GM18498 (cell line): ENCODE measurements around the gene TSPYL4.

Experiments used
- ATAC-seq: cut with Tn5 transposase; IDR thresholded peaks from one replicate; pipeline ENCODE4 v1.9.1; 2021; ENCODE audit warnings: mild to moderate bottlenecking, moderate library complexity; ENCODE audit not compliant: unreplicated experiment

TSPYL4 gene

DNA sequence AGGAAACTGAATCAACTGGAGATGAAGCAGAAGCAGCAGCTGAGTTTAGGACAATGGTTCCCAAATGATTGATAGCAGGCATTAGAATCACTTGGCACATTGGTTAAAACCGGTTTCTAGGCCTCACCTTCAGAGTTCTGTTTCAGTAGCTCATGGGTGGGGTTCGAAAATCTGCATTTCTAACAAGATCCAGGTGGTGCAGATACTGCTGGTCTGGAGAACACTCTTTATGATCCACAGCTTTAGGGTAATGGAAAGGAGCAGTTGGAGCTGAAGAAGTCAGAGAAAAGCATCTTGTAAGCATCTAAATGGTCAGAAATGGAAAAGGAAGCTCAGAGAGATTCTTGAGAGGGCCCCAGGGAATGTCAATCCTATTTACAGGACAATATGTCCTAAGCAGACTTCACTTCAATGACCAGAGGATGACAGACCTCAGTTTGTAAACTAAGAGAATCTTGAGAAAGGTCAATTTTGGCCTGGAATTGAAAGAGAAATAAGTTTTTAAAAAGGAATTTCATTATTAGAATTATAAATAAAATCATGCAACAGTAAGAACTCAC, 17.4 kb upstream of the TSPYL4 start:
- ATAC-seq: no peak

DNA sequence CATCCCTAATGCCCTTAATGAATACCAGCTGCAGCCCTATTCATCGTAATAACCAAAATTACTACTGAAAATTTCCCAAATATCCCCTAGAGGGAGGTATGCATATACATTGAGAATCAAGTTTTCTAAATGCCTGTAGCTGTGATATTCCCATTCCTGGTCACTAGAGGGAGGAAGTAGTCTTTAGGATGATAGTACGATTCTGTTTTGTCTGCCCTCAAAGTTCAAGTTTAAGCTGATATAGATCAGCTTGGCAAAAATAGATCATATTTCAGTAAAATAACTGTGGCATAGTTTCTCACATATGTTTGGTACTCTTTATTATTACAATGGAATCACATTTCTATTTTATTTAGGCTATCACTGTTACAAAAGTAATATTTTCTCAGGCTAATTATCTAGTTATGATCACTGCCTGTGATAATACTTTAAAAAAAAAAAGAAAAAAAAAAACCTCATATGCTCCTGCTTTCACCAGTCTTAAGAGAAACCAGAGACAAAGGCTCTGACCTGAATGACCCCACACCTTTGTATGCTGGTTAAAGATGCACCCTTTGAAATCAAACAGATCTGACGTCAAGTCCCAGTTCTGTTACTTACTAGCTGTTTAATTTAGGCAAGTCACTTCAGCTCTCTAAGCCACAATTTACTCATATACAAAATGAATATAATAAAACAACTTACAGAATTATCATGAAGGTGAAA, 14.9 kb upstream of the TSPYL4 start:
- ATAC-seq: peak; percentile 85

DNA sequence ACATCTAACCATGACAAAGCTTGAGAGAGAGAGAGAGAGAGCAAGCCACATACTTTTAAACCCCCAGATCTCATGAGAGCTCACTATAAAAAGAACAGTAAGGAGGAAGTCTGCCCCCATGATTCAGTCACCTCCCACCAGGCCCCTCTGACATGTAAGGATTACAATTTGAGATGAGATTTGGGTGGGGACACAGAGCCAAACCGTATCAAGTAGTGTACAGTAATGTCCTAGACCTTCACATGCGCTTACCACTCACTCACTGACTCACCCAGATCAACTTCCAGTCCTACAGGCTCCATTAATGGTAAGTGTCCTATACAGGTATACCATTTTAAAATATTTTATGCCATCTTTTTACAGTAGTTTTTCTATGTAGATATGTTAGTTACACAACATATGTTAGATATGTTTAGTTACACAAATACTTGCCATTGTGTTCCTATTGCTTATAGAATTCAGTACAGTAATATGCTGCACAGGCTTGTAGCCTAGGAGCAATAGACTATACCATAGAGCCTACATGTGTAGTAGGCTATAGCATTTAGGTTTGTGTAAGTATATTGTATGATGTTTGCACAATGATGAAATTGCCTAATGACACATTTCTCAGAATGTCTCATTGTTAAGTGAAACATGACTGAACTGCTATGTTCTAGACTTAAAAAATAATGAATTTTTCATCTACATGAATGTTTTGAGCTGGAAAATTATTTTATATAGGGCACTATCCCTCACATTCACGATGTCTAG, 14.1 kb upstream of the TSPYL4 start:
- ATAC-seq: no peak

DNA sequence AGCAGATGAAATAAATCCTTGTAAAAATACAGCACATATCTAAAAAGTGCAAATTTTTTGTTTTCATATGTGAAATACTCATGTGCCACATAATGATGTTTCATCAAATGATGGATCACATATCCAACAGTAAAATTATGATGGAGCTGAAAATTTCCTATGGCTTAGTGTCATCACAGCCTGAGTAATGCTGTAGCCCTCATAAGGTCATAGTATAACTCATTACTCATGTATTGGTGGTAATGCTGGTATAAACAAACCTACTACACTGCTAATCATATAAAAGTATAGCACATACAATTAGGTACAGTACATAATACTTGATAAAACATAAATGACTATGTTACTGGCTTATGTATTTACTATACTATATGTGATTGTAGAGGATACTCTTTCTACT, 12.9 kb upstream of the TSPYL4 start:
- no peak for ATAC-seq

DNA sequence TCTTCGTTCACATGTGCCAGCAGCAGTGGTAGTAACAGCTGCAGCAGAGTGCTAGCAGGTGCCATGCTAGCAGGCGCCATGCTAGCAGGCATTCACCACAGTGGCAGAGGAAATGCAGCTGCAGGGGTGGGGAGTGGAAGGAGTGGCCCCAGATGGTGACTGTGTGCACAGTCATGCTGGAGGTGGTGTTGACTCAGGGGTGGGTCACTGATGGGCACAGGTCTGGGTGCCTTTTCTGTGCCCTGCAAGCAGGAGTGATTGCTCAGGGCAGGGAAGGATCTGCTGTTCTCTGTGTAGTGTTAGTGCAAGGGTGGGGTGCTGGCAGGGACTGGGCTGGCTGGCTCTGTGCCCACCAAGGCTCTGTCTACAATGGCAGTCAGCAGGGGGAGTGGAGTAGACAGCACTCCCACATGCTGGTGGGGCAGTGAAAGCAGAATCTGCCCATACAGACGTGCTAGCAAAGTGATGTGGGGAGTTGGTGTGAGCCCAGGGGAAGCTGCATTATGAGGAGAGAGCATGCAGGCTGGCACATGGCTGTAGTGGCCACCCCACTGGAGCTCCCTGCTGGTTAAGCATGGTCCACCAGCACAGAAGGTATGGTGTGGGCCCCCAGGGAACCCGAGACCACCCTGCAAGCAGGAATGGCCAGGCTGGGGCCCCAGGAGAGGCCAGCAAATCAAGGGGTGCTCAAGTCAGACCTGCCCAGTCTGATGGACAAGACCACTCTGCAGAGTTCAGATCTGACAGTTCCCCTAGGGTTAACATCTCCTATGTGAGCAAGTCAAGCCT, 11.4 kb upstream of the TSPYL4 start:
- ATAC-seq: no peak

DNA sequence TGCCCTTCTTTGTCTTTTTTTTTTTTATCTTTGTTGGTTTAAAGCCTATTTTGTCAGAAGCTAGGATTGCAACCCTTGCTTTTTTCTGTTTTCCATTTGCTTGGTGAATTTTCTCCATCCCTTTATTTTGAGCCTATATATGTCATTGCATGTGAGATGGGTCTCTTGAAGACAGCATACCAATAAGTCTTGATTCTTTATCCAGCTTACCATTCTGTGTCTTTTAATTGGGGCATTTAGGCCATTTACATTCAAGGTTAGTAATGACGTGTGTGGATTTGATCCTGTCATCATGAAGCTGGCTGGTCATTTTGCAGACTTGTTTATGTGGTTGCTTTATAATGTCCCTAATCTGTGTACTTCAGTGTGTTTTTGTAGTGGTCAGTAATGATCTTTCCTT, 9.5 kb upstream of the TSPYL4 start:
- no peak for ATAC-seq

DNA sequence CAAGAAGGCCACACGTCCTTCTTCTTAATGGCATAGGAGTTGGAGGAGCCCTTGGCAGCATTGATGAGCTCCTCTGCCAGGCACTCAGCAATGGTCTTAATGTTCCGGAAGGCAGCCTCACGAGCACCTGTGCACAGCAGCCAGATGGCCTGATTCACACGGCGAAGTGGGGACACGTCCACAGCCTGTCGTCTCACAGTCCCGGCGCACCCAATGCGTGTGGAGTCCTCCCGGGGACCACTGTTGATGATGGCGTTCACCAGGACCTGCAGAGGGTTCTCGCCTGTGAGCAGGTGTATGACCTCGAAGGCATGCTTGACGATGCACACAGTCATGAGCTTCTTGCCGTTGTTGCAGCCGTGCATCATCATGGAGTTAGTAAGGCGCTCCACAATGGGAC, 4.6 kb upstream of the TSPYL4 start:
- no peak for ATAC-seq

DNA sequence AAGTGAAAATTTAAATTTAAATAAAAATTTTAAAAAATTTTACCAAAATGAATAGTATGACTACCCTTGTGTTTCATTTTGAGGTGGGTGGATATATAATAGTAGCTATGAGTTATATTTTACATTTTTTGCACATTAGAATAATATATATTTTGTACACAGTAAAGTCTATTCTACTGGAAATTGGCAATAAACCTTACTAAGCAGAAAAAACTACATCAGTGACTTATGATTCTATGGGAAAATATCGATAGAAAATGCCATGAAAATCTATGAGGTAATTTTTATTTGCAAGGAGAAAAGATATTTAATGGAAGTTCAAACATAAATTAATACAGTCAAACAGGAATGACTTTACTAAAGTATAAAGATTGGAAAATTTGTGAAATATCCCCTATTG, 2.8 kb upstream of the TSPYL4 start:
- ATAC-seq: no peak

DNA sequence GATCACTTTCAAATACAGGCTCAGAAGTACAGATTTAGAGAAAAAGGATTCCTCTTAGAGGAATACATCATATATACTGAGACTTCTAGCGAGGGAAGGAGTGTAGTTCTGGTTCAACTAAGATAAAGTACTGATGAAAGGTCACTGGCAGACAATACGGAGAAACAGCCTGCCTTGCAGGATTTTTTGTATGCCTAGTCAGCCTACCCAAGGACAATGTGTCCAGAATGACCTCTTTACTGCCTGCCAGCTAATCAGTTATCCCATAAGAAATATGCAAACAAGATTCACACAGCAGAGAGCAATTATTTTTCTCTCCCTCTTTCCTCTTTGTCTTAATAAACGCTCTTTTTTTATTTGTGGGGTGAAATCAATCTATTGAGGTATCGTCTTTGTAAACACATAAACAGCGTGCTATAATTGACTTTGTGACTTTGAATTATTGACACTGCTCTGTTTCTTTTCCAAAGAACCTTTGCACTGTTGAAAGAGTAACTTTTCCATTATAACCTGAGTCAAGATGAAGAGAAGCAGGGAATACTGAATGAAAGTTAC, 1.4 kb upstream of the TSPYL4 start:
- no peak for ATAC-seq

DNA sequence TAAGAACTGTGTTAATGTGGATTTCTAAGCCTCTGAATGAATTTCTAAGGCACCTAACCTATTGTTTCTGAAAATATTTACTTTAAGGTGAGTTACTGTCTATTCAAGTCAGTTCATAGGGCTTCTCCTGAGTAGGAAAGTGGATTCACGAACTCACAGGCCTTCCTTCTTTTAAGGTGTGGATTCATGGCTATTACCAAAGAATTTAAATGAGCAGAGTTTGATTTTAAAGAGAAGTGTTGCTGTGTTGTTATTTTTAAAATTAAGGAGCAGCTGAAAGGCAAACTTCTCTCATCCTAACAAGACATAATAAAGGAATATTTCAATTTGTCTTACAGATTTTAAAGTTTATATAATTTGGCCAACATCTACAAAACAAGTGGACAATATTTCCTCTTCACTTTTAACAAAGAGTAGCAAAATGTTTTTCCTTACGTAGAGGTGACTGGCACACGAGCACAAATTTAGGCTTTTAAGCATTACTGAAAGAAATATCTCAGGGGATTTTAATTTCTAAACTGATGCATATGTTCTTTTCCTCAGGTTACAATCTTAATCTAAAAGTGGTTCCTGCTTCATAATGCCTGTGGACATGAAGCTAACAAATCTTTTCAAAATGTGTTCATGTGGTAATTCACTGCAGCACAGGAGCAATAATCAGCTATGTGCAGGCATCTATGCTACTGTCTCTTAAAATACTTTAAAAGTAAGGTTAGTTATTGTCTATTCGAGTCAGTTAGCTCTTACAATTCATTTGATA, 602 bp upstream of the TSPYL4 start:
- peak; percentile 30 for ATAC-seq

DNA sequence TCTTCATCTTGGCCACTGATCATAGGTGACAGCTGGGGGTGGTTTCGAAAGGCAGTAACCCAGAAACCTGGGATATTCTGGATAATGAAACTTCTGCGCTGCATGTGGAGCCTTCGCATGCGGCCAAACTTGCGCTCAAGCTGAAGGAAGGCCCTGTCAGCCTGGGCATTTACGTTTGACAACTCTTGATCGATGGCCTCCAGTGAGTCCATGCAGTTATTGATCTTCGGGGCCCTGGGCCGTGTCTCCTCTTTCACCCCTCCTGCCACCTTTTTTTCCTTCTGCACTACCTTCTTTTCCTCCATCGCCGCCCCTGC, 729 bp downstream of the TSPYL4 start:
- no peak for ATAC-seq

DNA sequence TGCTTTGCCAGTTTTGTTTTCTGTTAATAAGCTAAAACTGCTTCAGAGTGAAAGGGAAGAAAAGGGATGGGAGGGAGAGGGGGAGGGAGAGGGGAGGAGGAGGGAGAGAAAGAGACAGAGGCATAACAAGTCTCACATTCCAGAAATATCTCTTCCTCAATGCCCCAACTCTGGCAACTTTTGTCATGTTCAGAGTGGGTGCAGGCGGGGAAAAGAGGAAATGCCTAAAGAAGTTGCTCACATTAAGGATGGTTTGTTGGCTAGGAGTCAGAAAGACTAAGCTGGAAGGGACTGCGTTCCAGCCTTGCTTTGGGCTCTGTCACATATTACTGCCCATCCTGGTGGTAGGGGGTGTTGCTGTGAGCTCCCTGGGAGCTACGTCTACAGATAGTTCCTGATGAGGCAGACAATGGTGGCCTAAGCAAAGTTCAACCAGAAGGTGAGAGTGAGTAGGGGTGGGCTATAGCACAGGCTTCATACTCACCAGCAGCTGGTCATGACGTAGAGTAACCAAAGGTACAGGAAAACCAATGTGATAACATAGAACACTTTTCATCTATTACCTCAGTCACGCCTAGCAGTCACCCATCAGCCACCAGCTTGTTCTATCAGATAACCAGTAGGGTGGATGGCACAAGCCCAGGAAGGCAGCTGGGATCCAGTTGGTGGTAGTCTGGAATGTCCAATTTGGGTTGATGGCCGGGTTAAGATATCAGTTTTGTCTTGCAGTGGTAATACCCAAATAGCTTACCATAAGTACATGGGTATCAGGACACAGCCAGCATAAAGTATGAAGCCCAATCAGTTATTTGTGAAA, 2.1 kb downstream of the TSPYL4 start:
- ATAC-seq: no peak

DNA sequence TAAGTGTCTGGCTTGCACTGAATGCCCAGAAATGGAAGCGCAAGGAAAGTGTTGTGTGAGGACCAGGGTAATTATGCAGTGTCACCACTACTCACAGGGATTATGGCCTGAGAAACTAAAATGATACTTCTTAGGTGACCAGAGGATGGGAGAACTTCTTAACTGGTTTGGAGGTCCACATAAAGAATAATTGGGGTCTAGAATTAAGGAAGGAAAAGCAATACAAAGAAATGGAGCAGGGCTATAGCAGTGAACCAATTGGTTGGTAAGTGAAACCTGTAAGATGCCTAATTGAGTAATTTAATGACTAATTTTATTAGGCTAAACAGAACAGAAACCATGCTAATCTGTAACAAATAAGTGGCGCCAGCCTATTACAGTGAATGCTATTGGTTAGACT, 5.3 kb downstream of the TSPYL4 start:
- no peak for ATAC-seq

DNA sequence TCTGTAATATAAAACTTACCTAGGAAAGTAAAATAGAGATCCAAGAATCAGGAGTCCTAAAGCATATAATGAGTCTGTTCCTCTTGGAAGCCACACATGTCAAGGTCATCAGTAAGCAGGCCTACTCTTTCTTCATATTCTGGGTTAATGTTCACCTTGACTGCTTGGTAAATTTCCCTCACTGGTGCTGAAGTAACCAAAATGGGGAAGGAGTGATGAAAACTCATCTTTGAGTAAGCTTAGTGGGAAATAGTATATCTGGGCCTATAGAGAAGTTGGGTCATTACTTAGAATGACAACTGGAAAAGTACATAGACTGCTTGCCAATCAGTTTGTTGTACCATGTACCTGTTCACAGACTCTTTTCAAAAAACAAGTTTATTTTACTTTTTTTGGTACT, 6.6 kb downstream of the TSPYL4 start:
- ATAC-seq: no peak

DNA sequence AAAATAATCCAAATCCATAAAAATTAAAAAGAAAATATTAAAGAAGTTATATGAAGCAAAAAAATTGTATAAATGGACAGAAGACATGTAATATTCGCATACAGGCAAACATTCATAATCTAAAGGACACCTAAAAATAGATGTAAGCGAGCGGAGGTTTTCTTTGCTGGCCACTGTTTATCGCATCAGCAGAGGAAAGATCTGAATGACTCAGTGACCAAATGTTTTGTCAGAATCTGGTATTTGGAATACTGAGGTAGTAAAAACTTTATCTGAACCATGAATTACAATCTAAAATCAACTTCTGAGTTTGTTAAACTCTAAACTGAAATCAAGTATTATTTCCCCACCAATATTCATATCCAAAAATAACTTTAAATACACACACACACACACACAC, 7.8 kb downstream of the TSPYL4 start:
- no peak for ATAC-seq

DNA sequence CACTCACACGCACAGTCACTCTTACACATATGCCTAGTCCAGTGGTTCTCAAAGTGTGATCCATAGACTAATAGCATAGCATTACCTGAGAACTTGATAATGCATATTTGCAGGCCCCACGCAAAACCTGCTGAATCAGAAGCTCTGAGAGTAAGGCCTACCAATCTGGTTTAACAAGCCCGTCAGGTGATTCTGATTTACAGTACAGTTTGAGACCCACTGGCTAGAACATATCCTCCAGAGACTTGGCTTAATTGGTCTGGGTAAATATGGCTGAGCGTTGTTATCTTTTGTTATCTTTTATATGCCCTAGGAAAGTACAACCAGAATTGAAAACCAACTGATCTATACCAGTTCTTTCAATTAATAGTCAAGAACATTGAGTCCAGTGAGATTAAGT, 9.6 kb downstream of the TSPYL4 start:
- ATAC-seq: no peak

DNA sequence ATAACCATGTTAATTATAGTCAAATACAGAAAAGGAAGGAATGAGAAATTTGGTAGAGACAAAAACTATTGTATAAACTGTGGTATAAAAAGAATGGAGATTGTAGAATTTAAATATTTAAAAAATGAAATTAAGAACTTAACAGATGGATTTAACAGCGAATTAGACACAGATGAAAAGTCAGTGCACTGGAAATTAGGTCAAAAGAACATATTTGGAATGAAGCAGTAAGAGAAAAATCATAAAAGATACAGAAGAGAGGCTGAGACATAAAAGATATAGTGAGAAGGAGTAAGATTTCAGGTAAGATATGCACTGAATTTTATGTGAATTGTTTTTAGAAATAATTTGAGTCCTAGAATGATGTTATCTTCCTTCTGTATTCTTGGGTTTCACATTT, 14.0 kb downstream of the TSPYL4 start:
- ATAC-seq: no peak

DNA sequence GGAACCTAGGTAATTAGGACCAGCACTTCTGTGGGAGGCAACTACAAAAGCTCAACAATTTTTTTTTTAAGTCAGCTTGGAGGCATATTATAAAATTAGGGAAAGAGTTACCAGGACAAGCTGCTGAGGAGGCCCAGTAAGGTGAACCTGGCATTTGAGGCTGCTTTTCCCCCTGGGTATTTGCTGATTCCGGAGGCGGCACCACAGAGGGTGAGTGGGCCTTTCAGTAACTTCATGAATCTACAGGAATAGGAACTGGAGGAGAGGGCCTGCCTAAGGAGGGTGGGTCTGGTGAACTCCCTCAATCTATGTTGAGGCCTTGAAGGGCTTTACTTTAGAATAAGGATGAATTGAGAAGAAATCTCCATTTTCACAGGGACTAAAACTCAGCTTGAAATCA, 14.6 kb downstream of the TSPYL4 start:
- ATAC-seq: no peak

DNA sequence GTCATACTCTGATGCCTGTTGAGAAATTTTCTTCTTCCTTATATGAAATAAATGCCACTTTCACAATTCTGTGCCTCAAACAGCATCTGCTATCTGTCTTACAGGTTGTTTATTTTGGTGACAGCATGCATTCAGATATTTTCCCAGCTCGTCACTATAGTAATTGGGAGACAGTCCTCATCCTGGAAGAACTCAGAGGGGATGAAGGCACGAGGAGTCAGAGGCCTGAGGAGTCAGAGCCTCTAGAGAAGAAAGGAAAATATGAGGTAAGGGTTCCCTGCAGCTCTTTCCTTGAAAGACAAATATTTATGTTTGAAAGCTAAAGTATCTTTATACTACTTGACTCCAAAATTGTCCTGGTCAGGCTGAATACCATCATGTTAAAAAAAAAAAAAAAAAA, 15.8 kb downstream of the TSPYL4 start:
- no peak for ATAC-seq

DNA sequence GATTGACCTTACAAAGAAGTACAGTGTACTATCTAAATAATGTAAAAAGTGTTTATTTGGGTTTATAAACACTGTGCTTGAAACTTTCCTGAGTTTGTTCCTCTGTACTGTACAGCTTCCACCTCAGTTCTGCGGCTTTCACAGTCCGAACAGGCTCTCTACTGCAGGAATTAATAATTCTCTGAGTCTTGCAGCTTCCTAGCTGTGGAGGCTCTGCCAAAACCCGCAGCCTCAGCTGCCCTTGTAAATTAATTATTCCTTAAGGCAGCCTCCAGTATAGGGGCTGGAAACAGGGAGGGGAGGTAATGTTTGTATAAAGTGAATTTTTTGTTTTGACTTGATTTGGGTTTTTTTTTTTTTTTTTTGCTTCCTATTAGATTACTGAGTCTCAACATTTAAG, 19.2 kb downstream of the TSPYL4 start:
- no peak for ATAC-seq
